Activated T-cell treated with anti-CD3 and anti-CD28 coated beads, Interleukin-2, amount 50 U/mL, for 1 hour (primary cell): ENCODE measurements around the gene TNRC6B.
"Not testable (repeated sequence)": the region's sequence is repeated elsewhere in the genome, so short reads cannot be mapped to it uniquely, and the experiment has no call there.

Source experiments
- DNase-seq: peaks from one replicate; pipeline ENCODE4 v3.0.0-alpha.2; 2020

TNRC6B gene

GRCh38 chr22:40213478-40213877, 35.8 kb downstream of the TNRC6B start:
- no peak for DNase-seq

GRCh38 chr22:40215266-40215665, 37.5 kb downstream of the TNRC6B start:
- no peak for DNase-seq

GRCh38 chr22:40216041-40216756, 38.5 kb downstream of the TNRC6B start:
- peak; percentile 41 for DNase-seq

GRCh38 chr22:40218152-40218551, 40.4 kb downstream of the TNRC6B start:
- no peak for DNase-seq

GRCh38 chr22:40218723-40219294, 41.1 kb downstream of the TNRC6B start:
- no peak for DNase-seq

GRCh38 chr22:40220316-40221054, 42.8 kb downstream of the TNRC6B start:
- no peak for DNase-seq

GRCh38 chr22:40221055-40221414, 43.3 kb downstream of the TNRC6B start:
- no peak for DNase-seq

- not testable (repeated sequence) for DNase-seq
These were observed 45.3 kb downstream of the TNRC6B start for GRCh38 chr22:40222979-40223378.

GRCh38 chr22:40224702-40225101, 47.0 kb downstream of the TNRC6B start:
- DNase-seq = peak; percentile 51

GRCh38 chr22:40226620-40227019, 48.9 kb downstream of the TNRC6B start:
- no peak for DNase-seq

- DNase-seq = no peak
These were observed 54.0 kb downstream of the TNRC6B start for GRCh38 chr22:40231618-40232313.

GRCh38 chr22:40232624-40233023, 54.9 kb downstream of the TNRC6B start:
- DNase-seq = no peak

- DNase-seq = no peak
These were observed 56.2 kb downstream of the TNRC6B start for GRCh38 chr22:40233886-40234285.

- DNase-seq = no peak
These were observed 56.9 kb downstream of the TNRC6B start for GRCh38 chr22:40234658-40235057.

- no peak for DNase-seq
These were observed 57.6 kb downstream of the TNRC6B start for GRCh38 chr22:40235308-40235707.

- DNase-seq = no peak
These were observed 58.5 kb downstream of the TNRC6B start for GRCh38 chr22:40236131-40236665.

- DNase-seq = no peak
These were observed 59.5 kb downstream of the TNRC6B start for GRCh38 chr22:40237241-40237640.

- DNase-seq = no peak
These were observed 60.2 kb downstream of the TNRC6B start for GRCh38 chr22:40237788-40238424.

- no peak for DNase-seq
These were observed 61.0 kb downstream of the TNRC6B start for GRCh38 chr22:40238425-40239344.

GRCh38 chr22:40239345-40239683, 61.6 kb downstream of the TNRC6B start:
- no peak for DNase-seq

GRCh38 chr22:40240160-40240559, 62.4 kb downstream of the TNRC6B start:
- DNase-seq = no peak

- no peak for DNase-seq
These were observed 63.0 kb downstream of the TNRC6B start for GRCh38 chr22:40240686-40241085.
